ENCODE data around the gene TMPRSS6.

Gene TMPRSS6

DNA sequence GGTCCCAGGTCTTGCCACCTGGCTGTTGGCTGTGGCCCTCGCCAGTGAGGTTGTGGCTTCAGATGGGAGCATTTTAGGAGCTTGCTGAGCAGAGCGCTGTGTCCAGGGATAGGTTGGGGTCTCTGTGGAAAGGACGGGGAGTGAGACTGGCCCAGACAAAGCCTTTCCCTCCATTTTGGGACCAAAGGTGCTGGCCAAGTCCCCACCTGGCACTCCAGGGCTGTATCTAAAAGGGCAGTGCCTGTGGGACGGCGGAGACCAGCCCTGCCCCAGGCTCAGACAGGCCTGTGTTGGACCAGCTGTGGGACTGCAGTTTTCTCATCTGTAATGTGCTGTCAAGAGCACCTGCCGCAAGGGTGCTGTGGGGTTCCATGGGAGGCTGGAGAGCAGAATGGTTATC, 62.9 kb downstream of the TMPRSS6 start:
- DNase-seq, result no peak

DNA sequence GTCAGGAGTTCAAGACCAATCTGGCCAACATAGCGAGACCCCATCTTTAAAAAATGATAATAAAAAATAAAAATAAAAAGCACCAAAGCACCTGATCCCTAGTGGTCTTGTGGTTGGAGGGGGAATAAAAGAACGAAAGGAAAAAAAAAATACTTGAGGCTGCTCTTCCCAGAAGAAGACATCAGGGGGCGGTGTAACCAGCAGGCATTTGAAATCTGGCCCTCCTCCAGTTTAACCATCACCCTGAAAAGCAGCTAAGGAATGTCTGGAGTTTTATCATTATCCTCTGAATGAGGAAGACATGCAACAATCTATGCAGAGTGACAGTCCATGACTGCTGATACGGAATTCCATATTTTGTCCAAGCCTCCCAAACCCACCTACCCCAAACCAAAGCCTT, 63.6 kb downstream of the TMPRSS6 start:
- peak; percentile 60 for DNase-seq

DNA sequence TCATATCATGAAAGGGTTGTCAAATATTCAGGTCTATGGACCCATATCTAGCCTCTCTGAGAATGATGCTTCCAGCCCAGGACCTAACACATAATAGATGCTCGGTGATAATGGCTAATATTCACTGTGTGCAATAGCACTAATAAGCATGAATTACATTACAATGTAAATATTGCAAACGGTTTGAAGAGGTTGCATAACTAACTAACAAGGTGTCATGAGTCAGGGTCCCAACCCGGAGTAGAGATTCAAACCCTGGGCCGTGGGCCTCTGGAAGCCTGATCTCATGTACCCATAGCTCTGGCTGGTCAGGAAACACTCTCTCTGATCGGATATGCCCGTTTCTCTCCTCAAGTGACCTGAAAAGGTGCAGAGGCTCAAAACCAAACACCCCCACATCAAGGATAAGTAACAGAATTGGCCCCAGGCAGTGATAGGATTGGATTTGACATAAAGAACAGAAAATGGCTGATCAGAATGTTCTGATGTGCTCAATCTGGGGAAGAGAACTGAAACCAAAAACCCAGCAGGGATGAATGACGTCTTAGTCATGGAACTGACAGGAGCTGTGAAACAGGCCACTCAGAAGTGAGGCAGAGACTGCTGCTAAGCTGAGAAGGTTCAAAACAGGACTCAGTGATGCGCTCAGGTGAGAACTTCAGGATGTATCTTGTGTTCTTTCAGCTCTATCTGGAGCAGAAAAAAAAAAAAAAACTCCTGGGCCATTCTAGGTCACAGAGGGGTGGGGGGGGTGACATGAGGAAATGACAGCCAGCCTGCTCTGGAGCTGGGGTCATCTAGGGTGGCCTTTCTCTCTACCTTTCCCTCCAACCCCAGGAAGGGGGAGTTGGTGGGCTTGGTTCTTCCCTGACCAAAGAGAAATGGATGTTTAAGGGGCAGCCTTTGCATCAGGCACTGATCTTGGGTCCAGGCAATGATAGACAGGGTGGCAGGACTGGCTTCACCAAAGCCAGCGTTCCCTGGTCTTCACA, 64.6 kb downstream of the TMPRSS6 start:
- no peak for DNase-seq

DNA sequence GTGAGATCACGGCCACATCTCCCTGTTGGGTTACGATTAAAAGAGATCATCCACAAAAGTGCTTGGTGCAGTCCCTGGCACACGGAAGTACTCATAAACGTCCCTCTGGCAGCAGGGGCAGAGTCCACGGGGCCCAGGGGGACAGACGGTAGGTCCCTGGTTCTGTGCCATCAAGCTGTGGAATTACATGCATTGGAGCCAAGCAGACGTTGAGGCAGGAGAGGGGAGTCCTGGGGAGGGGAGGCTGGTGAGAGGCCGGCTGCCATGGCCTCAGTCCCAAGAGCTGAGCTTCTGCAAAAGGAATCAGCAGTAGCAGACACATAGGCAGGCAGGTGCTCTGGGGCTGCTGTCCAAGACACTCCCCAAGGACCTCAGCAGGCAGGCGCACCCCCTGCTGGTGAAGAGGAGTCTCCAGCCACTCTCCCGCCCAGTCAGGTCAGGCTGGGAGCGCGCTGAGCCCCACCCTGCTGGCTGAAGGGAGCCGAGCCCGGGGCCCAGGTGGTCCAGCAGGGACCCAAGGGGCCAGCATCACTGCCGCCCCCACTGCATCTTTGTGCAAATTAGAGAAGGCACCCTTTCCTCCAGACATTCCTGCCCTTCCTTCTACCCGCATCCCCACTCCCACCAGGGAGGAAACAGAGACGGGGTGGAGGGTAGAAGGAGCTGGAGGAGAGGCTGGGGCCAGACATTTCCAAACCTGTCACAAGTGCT, 65.5 kb downstream of the TMPRSS6 start:
- peak; percentile 12 for DNase-seq

DNA sequence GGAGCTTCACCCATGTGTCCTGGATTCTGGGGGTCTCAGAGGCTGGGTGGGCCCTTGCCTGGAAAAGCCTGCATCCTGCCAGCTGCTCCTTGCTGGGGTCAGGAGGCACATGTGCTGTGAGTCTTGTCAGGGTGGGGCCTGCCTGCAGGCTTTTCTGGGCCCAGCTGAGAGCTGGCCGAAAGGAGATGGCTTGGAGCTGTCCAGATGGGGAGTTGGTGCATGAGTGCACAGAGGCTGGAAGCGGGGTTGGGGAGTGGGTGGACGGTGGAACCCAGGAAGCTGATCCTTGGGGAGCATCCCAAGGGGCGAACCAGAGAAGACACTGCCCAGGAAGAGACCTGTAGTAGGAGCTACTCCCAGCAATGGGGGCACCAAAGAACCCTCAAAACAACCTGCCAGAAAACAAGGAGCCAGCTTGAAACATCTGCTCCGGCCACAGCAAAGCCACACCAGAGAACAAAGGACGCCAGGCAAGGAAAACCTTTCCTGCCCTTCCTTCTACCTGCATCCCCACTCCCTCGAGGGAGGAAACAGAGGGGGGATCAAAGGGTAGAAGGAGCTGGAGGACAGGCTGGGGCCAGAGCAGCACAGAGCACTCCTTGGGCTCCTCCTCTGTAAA, 66.2 kb downstream of the TMPRSS6 start:
- DNase-seq, result no peak

DNA sequence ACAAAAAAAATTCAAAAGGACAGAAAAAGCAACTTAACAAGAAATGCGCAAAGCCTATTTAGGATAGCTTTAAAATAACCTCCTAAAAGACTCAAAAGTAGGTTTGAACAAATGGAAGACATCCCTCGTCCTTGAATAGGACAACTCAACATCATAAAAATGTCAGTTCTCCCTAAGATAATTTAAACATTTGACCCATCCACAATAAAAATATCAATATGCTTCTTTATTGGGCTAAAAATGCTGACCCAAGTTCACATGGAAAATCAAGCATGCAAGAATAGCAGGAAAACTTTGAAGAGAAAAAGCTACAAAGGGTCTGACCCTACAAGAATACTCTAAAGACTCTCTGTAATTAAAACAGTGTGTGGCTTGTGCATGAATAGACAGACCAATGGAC, 70.0 kb downstream of the TMPRSS6 start:
- DNase-seq, result no peak

DNA sequence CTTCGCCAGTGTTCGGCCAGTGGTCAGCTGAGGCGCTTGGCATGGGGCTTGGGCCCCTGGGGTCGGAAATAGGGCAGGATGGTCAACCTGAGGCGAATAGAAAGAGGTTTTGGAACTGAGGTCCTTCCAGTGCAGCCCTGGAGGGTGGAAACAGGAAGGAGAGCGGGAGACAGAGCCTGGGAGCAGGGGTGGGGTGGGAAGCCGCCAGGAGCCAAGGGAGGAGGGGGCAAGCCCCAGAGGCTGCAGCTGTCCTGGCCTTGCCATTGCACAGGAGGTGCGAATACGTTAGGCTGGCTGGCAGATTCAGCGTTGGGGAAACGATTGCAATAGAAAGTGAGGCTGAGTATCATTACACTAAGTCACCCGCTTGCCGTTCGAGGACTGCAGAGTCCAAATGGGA, 71.8 kb downstream of the TMPRSS6 start:
- DNase-seq, result no peak

DNA sequence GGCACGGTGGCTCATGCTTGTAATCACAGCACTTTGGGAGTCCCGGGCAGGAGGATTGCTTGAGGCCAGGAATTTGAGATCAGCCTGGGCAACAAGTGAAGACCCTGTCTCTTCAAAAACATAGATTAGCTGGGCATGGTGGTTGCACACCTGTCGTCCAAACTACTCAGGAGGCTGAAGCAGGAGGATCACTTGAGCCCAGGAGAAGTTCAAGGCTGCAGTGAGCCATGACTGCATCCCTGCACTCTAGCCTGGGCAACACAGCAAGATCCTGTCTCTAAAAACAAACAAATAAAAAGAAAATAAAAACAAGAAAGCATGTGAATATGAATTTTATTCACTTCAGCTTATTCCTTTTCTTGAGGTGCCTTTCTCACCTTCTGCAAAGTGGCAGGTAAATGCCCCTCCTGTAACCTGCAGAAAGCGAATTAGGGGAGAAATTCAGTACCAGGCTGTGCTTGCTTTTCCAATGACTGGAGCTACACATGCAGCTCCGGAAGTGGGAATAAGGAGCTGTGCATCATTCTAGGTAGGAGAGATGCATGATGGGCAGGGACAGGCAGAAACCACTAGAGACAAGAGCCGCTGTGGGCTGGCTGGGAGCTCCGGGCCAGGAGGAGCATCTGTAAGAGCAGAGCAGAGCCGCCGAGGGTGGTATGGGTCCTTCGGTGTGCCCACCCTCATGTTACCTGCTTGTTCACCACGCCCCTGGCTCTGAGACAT, 72.7 kb downstream of the TMPRSS6 start:
- DNase-seq, result no peak

DNA sequence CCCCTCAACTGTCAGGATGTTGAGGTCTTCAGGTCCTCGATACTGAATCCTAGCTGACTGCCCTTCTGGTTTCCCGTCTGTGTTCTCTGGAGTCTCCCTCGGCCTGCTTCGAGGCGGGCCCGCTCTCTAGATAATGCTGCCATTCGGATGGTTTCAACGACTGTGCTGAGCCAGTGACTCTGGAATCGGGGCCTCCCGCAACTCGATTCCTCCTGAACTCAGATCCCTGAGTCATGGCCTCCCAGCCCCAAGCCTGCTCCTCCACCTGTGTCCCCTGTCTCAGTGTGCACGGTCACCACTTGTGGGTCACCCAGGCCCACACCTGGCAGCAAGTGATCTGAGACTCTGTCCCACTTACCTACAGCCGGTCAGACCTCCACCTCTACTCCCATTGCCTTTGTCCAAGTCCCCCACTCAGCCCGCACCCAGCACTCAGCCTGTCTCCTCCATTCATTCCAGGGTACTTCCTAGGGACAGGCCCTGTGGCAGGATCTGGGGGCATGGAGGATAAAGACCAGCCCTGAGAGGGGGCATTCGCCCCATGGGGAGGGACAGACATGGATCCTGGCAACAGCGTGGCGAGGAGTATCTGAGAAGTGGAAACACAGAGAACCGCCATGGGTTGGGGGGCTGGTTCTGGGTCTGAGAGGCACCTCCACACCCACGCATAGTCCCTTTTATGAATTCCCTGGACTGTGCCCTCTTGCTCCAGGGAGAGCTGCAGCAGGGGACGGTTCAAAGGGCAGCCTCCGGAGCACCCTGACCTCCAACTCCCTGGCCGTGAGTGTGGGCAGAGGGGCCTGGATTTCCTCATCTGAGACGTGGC, 75.7 kb downstream of the TMPRSS6 start:
- DNase-seq, result no peak

DNA sequence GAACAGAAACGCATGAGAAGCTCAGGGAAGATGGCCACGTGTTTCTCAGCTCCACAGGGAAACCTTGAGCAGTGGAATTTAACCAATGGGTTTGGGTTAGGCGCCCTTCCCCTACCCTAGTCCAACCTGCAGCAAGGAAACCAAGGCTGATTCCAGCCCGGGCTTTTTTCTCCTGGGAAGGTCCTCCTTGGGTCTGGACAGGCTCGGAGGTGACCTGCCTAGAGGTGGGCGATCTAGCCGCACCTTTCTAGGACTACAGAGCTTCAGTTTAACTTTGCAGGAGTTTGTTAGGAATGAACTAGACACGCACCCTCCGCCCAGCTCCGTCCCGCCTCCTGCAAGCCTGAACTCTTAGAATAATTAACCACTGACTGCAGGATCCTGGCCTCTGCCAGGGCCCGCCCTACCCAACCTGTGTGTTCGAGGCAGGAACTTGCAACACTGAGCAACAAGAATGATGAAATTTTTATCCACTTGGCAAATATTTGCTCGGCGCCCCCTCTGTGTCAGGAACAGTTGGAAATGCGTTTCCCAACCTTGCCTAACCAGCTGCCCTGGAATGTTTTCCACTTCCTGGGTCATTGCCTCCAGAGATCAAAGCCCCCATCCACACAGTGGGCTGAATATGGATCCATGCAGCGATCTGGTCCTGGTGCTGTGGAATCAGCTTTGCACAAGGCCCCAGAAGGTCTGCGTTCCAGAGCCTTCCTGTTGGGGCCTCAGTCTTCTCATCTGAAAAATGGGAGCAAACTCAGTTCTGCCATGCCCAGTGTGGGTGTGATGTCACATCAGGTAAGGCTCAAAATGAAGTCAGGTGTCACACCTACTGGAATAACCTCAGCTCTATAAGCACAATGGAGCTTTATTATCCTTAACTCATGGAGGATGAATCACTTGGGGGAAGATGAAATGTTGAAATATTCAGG, 76.7 kb downstream of the TMPRSS6 start:
- DNase-seq, result no peak

DNA sequence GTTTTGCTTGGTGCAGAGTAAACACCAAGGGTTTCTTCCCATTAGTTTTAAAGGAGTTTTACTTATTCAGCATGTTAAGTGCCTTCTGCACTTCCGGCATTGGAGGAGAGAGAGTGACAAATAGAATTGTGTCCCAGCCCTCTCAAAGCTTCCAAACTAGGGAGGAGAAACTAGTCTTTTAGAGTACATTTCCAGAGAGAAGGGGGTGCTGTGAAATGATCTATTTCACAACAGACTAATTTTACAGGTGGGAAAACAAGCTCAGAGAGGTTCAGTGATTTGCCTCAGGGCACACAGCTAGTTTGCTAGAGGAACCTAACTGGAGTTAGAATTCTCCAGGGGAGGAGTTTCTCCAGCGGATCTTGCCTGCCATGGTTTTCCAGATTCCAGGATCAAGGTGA, 77.4 kb downstream of the TMPRSS6 start:
- no peak for DNase-seq

DNA sequence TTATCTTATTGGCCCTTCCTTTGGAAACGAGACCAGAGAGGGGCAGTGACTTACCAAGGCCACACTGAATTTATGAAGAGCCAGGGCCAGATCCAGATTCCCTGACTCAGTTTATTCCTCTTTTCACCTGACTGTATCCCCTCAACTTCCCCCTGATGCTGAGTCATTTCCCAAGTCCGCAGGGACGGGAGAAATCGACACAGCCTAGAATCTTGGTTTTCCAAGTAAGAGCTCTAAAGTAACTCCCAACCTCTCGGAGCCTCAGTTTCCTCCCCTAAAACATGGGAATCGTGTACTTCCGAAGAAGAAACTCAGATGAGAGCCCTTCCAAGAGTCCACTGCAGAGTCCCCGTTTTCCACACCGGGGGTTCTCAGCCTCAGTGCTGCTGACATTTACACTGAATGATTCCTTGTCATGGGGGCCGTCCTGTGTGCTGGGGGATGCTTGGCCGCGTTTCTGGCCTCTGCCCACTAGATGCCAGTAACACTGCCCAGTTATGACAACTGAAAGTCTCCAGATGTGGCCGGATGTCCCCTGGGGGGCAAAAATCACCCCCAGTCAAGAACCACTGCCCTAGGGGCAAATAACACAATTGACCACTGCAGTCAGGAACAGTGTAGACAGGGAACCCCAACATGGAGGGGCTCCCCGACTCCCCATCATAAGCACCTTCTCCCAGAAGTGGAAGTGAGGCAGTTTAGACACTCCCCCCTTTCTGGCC, 78.8 kb downstream of the TMPRSS6 start:
- no peak for DNase-seq

DNA sequence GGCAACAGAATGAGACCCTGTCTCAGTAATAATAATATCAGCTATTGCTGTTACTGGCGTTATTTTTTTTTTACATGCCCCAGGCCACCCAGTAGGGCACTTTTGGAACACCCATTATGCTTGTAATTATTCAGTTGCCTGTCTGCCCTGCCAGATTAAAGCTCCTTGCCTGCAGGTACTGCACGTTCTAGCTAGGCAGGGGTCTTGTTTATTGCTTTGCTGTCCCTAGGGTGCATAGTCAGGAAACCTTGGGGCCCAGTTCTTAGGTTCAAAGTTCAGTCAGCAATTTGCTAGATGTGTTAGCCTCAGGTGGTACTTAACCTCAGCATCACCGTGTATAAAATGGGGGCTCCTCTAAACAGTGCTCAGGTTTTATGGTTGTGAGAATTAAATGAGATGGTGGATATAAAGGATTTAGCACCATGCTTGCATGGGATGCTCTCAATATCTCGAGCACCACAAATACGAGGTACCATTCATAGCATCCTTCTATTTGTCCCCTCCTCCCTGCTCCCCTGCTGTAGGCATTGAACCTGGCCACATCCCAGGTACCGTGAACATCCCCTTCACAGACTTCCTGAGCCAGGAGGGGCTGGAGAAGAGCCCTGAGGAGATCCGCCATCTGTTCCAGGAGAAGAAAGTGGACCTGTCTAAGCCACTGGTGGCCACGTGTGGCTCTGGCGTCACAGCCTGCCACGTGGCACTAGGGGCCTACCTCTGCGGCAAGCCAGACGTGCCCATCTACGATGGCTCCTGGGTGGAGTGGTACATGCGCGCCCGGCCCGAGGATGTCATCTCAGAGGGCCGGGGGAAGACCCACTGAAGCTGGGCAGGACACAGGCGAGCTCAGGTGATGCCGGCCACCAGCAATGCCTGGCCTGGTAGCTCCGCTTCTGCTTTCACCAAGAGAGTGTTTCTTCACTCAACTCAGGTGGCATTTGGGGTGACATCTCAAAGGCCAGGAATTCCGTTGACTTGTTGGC, 80.5 kb downstream of the TMPRSS6 start:
- no peak for DNase-seq

DNA sequence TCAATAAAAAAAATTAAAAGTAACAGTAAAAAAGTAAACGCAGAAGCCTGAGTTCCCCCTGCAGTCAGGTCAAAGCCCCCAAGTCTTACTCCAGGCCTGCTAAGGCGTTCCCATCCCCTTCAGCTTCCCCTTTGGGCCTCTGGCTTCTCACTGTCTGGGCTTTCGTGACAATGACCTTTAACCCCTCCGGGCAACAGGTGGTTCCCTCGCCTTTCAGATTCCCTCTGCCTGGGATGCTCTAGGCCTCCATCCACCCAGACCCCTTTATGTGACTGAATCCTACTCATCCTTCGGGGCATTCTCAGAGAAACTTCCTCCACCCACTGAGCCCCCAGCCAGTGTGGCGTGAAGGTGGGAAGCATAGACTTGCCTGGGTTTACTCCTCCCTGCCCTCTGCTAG, 82.0 kb downstream of the TMPRSS6 start:
- no peak for DNase-seq

DNA sequence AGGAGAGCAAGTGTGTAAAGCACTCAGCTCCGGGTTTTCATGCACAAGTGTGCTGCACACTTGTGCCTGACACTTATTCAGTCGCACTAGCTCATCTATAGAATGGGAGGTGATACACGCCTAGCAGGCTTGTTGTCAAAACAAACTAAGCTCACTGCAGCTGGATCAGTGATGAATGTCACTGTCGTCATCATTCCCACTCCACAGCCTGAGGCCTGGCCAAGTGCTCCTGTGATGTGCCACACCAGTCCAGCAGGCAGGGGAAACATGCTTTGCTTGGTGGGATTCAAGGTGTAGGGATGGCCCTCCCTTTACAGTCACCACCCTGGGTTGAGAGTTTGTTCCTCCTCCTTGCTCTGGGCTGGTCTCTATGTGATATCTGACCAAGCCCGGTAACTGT, 83.2 kb downstream of the TMPRSS6 start:
- no peak for DNase-seq

DNA sequence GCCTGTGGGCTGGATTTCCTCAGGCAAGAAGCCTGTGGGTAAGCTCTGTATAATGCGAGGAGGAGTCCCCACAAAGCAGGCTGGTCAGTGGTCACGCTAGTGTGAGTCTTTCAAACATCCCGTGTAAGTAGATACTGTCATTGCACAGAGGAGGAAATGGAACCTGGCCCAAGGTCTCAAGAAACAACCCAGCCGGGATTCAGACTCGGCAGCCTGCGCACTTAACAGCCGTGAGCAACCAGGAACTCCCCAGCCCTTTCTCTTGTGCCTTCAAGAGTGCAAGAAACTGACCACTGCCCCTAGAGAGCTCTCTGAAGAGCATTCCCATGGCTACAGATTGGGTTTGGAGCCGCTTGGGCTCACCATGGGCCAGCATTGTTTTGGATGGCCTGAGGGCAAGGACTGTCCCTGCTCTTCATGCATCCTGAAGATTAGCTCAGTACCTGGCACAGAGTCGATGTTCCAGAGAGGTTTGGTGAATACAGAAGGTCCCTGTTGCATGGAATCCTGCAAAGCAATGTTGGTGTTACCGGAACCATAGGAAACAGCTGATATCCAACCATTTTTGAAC, 83.9 kb downstream of the TMPRSS6 start:
- DNase-seq, result no peak

DNA sequence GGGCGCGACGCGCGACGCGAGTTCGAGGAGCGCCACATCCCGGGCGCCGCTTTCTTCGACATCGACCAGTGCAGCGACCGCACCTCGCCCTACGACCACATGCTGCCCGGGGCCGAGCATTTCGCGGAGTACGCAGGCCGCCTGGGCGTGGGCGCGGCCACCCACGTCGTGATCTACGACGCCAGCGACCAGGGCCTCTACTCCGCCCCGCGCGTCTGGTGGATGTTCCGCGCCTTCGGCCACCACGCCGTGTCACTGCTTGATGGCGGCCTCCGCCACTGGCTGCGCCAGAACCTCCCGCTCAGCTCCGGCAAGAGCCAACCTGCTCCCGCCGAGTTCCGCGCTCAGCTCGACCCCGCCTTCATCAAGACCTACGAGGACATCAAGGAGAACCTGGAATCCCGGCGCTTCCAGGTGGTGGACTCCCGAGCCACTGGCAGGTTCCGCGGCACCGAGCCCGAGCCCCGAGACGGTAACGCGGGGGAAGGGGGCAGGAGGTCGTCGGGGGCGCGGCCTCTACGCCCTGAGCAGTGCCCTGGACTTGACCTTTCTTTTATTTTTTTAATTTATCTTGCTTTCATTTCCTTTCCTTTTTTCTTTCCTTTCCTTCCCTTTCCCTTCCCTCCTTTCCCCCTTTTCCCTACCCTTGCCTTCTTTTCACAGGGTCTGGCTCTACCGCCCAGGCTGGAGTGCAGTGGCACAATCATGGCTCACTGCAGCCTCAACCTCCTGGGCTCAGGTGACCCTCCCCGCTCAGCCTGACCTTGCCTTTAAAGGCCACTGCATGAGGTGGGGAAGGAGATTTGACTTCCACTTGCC, 85.0 kb downstream of the TMPRSS6 start:
- DNase-seq, result no peak
